ENCODE data around the gene EIF1AY.

- no peak for TF ChIP-seq ZBTB33 (CRISPR knock-in tag; IDR thresholded peaks at IDR 0.05)
- TF ChIP-seq ARID4A (CRISPR knock-in tag; IDR thresholded peaks at IDR 0.05; ENCODE audit: borderline replicate concordance), result no peak
- TF ChIP-seq ZNF607 (CRISPR knock-in tag; IDR thresholded peaks at IDR 0.05; ENCODE audit: borderline replicate concordance), result no peak
- TF ChIP-seq CHD4 (IDR thresholded peaks at IDR 0.05; ENCODE audit: borderline replicate concordance, low read length), result no peak
- TF ChIP-seq FOXM1 (CRISPR knock-in tag; IDR thresholded peaks at IDR 0.05), result no peak
- peak; percentile 33 for TF ChIP-seq CTCF (CRISPR knock-in tag; IDR thresholded peaks at IDR 0.05)
- no peak for TF ChIP-seq KDM6A (CRISPR knock-in tag; IDR thresholded peaks at IDR 0.05; ENCODE audit: low read depth)
- no peak for TF ChIP-seq HDAC2 (CRISPR knock-in tag; IDR thresholded peaks at IDR 0.05)
- no peak for TF ChIP-seq BRCA1 (CRISPR knock-in tag; IDR thresholded peaks at IDR 0.05)
- TF ChIP-seq RFX5 (IDR thresholded peaks at IDR 0.05; ENCODE audit: low read depth, low read length), result no peak
- no peak for TF ChIP-seq BRD4 (CRISPR knock-in tag; IDR thresholded peaks at IDR 0.05)
- TF ChIP-seq ZNF615 (CRISPR knock-in tag; IDR thresholded peaks at IDR 0.05; ENCODE audit: borderline replicate concordance), result no peak
- no peak for TF ChIP-seq ZNF816 (CRISPR knock-in tag; IDR thresholded peaks at IDR 0.05; ENCODE audit: borderline replicate concordance)
- no peak for TF ChIP-seq TARDBP (CRISPR knock-in tag; IDR thresholded peaks at IDR 0.05)
These were observed 16.9 kb upstream of the EIF1AY start for GRCh38 chrY:20558677-20559076.

Measured in HepG2 (cell line).